Osteoblast (primary cell): ENCODE results near the gene BOLA3. TPM values are rescaled to one million over a fixed set of nuclear protein-coding genes. Genes with fewer than 3 reads are reported as not detected.
A peak's percentile ranks its signal among the peaks of the same experiment; 100 is the strongest.

ENCODE experiments used
- DNase-seq: peaks from one replicate; pipeline ENCODE4 v3.0.0; 2011; ENCODE audit warnings: low spot score, mixed read lengths; ENCODE audit not compliant: insufficient read length; ENCODE audit errors: missing footprints
- H2AFZ ChIP-seq: 2 replicates; pipeline ENCODE4 v1.6.0; 2011; ENCODE audit warnings: mild to moderate bottlenecking, low read length
- H3K27ac ChIP-seq: 2 replicates; pipeline ENCODE4 v1.5.1; 2011; ENCODE audit warnings: mild to moderate bottlenecking, low read depth, low read length, moderate library complexity
- H3K27me3 ChIP-seq: 2 replicates; pipeline ENCODE4 v1.6.0; 2012; ENCODE audit warnings: mild to moderate bottlenecking, control low read depth, inconsistent platforms, low read length, moderate library complexity; ENCODE audit not compliant: insufficient read depth
- H3K36me3 ChIP-seq: 2 replicates; pipeline ENCODE4 v1.5.1; 2011; ENCODE audit warnings: mild to moderate bottlenecking, low read length, control low read depth, moderate library complexity; ENCODE audit not compliant: insufficient read depth
- H3K4me1 ChIP-seq: 2 replicates; pipeline ENCODE4 v1.5.1; 2011; ENCODE audit warnings: mild to moderate bottlenecking, low read length, control low read depth, moderate library complexity; ENCODE audit not compliant: insufficient read depth
- H3K4me2 ChIP-seq: 2 replicates; pipeline ENCODE4 v1.6.0; 2011; ENCODE audit warnings: mild to moderate bottlenecking, low read length; ENCODE audit not compliant: insufficient read depth
- H3K4me3 ChIP-seq: fragments of 200-600 bp; sonication (generic); 3 replicates; pipeline ENCODE4 v1.5.1; 2012; ENCODE audit warnings: mild to moderate bottlenecking, low read length, inconsistent platforms; ENCODE audit not compliant: insufficient read depth
- H3K79me2 ChIP-seq: 2 replicates; pipeline ENCODE4 v1.6.0; 2012; ENCODE audit warnings: mild to moderate bottlenecking, low read length, control low read depth, inconsistent platforms; ENCODE audit not compliant: insufficient read depth
- H3K9me3 ChIP-seq: 2 replicates; pipeline ENCODE4 v1.5.1; 2011; ENCODE audit warnings: low read depth, low read length, control low read depth
- H4K20me1 ChIP-seq: 2 replicates; pipeline ENCODE4 v1.6.0; 2012; ENCODE audit warnings: mild to moderate bottlenecking, low read length, control low read depth; ENCODE audit not compliant: insufficient read depth
- total RNA-seq: library from RNA; depleted of rRNA; stranded (reverse); fragments of >200 nt; gene quantifications from 2 replicates; pipeline ENCODE4 v1.2.3, GENCODE V29; 2012
- TF ChIP-seq, protein P1 (sequence below): IDR thresholded peaks from 2 replicates; pipeline ENCODE4 v1.5.1; 2011; ENCODE audit warnings: mild to moderate bottlenecking, low read depth, low read length, moderate library complexity; ENCODE audit errors: extremely low read depth

Gene BOLA3
- total RNA-seq, 1 donor = 17.4 TPM

DNA sequence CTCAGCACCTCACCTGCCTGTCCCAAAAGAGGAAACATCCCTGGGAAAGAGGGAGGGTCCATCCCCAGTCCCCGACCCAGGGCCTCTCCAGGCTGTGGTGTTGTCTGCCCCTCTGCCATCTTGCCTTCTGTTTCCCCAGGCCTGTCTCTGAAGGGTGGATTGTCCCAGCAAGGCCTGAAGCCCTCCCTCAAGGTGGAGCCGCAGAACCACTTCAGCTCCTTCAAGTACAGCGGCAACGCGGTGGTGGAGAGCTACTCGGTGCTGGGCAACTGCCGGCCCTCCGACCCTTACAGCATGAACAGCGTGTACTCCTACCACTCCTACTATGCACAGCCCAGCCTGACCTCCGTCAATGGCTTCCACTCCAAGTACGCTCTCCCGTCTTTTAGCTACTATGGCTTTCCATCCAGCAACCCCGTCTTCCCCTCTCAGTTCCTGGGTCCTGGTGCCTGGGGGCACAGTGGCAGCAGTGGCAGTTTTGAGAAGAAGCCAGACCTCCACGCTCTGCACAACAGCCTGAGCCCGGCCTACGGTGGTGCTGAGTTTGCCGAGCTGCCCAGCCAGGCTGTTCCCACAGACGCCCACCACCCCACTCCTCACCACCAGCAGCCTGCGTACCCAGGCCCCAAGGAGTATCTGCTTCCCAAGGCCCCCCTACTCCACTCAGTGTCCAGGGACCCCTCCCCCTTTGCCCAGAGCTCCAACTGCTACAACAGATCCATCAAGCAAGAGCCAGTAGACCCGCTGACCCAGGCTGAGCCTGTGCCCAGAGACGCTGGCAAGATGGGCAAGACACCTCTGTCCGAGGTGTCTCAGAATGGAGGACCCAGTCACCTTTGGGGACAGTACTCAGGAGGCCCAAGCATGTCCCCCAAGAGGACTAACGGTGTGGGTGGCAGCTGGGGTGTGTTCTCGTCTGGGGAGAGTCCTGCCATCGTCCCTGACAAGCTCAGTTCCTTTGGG lies 47.2 kb downstream of the BOLA3 start:
- Histone ChIP-seq H3K4me2 (no peak overlapping the region), H3K27ac (no peak overlapping the region), H3K4me1 (no peaks in the 10 kb centered on the region), H3K27me3 (no peaks in the 10 kb centered on the region), H3K9me3 (no peaks in the 10 kb centered on the region), H3K36me3 (peaks cover 7% of the 10 kb centered on the region), H2AFZ (no peak overlapping the region), H3K4me3 (no peak overlapping the region), H3K79me2 (no peaks in the 10 kb centered on the region), H4K20me1 (no peaks in the 10 kb centered on the region)
- DNase-seq = peak; percentile 36
- TF ChIP-seq, protein P1, sequence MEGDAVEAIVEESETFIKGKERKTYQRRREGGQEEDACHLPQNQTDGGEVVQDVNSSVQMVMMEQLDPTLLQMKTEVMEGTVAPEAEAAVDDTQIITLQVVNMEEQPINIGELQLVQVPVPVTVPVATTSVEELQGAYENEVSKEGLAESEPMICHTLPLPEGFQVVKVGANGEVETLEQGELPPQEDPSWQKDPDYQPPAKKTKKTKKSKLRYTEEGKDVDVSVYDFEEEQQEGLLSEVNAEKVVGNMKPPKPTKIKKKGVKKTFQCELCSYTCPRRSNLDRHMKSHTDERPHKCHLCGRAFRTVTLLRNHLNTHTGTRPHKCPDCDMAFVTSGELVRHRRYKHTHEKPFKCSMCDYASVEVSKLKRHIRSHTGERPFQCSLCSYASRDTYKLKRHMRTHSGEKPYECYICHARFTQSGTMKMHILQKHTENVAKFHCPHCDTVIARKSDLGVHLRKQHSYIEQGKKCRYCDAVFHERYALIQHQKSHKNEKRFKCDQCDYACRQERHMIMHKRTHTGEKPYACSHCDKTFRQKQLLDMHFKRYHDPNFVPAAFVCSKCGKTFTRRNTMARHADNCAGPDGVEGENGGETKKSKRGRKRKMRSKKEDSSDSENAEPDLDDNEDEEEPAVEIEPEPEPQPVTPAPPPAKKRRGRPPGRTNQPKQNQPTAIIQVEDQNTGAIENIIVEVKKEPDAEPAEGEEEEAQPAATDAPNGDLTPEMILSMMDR = no peak

DNA sequence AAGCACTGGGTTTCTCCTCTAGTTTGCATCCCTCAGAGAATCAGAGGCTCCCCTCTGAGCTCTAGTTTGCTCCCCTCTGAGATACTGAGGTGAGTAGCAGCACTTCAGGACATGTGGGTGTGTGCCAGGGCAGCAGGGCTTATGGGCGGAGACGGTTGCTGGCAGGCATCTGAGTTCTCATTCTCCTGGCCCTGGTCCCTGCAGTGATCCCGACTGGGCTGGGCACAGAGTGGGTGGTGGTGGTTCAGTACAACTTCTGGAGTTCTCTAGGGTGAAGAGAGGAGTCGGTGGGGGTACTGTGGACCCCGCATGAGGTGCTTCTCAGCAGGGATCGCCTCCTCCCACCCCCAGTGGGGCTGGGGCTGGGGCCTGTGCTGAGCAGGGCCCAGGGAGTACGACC lies 47.9 kb downstream of the BOLA3 start:
- DNase-seq = peak; percentile 84
- H3K4me1 ChIP-seq = no peaks in the 10 kb centered on the region
- no peak overlapping the region for H2AFZ ChIP-seq
- no peaks in the 10 kb centered on the region for H3K27me3 ChIP-seq
- no peak overlapping the region for H3K4me2 ChIP-seq
- TF ChIP-seq, protein P1 = no peak
- H4K20me1 ChIP-seq = no peaks in the 10 kb centered on the region
- no peaks in the 10 kb centered on the region for H3K9me3 ChIP-seq
- no peak overlapping the region for H3K4me3 ChIP-seq
- peaks cover 7% of the 10 kb centered on the region for H3K36me3 ChIP-seq
- H3K79me2 ChIP-seq = no peaks in the 10 kb centered on the region
- H3K27ac ChIP-seq = no peak overlapping the region

DNA sequence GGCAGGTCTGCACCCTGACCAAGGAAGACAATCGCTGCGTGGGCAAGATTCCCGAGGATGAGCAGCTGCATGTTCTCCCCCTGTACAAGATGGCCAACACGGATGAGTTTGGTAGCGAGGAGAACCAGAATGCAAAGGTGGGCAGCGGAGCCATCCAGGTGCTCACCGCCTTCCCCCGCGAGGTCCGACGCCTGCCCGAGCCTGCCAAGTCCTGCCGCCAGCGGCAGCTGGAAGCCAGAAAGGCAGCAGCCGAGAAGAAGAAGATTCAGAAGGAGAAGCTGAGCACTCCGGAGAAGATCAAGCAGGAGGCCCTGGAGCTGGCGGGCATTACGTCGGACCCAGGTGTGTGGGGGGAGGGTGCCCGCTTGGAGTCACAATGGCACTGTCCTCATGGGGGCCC lies 48.4 kb downstream of the BOLA3 start:
- no peaks in the 10 kb centered on the region for H3K27me3 ChIP-seq
- H3K9me3 ChIP-seq = no peaks in the 10 kb centered on the region
- DNase-seq = peak; percentile 17
- H3K27ac ChIP-seq = no peak overlapping the region
- H3K4me2 ChIP-seq = no peak overlapping the region
- H3K4me1 ChIP-seq = no peaks in the 10 kb centered on the region
- H3K79me2 ChIP-seq = no peaks in the 10 kb centered on the region
- H2AFZ ChIP-seq = no peak overlapping the region
- H3K36me3 ChIP-seq = peaks cover 7% of the 10 kb centered on the region
- H3K4me3 ChIP-seq = no peak overlapping the region
- no peaks in the 10 kb centered on the region for H4K20me1 ChIP-seq
- TF ChIP-seq, protein P1 = no peak

DNA sequence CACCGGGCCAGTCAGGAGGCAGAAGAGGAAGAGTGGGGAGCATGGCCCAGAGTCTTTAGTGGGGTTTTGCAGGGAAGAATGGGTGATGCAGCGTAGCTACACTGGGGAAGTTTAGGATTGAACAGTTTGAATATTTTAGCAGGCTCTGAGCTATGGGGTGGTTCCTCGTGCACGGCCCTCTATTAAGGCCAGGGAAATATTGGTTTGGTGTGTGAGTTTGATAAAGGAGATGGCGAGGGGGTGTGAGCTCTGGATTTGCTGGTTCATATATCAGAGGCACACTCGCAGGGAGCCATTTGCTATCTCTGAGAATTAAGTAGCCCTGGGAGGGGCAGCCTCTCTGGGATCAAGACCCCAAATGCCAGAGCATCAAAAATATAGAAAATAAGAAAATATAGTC lies 50.1 kb downstream of the BOLA3 start:
- Histone ChIP-seq H3K9me3 (no peaks in the 10 kb centered on the region), H3K4me1 (no peaks in the 10 kb centered on the region), H4K20me1 (no peaks in the 10 kb centered on the region), H3K79me2 (no peaks in the 10 kb centered on the region), H3K36me3 (peaks cover 15% of the 10 kb centered on the region), H3K27me3 (no peaks in the 10 kb centered on the region), H3K27ac (no peak overlapping the region), H3K4me3 (no peak overlapping the region), H3K4me2 (no peak overlapping the region), H2AFZ (no peak overlapping the region)
- TF ChIP-seq, protein P1 = no peak
- peak; percentile 60 for DNase-seq
